Mucosa of descending colon (tissue), 3 donors: ENCODE measurements around the gene TAS2R10. TPM values are rescaled to one million over a fixed set of nuclear protein-coding genes. Genes with fewer than 3 reads are reported as not detected.

Experiments
- ATAC-seq: fragments of 200-7000 bp; cut with Tn5 transposase; one replicate; pipeline ENCODE4 v1.9.1; 2020; ENCODE audit warnings: mild to moderate bottlenecking, moderate library complexity
- DNase-seq, 3 donors: peaks; one replicate each; pipeline ENCODE4 v3.0.0-alpha.2; 2020
- H3K36me3 ChIP-seq: fragments of 200-600 bp; one replicate; pipeline ENCODE4 v1.8.0; 2021; ENCODE audit warnings: low read depth, mild to moderate bottlenecking
- H3K4me1 ChIP-seq: fragments of 200-600 bp; one replicate; pipeline ENCODE4 v1.8.0; 2021; ENCODE audit warnings: low read depth, mild to moderate bottlenecking
- H3K4me3 ChIP-seq: fragments of 200-600 bp; one replicate; pipeline ENCODE4 v1.8.0; 2021; ENCODE audit warnings: mild to moderate bottlenecking
- H3K9me3 ChIP-seq: fragments of 200-600 bp; one replicate; pipeline ENCODE4 v1.8.0; 2021; ENCODE audit warnings: mild to moderate bottlenecking
- CTCF ChIP-seq: fragments of 200-600 bp; IDR thresholded peaks from one replicate; pipeline ENCODE4 v1.8.0; 2022; ENCODE audit warnings: antibody characterized with exemption, mild to moderate bottlenecking
- intact Hi-C, 2 donors: fragments of 100-400 bp; cut with DNase I in 1 of 2; cut with micrococcal nuclease in 1 of 2; formaldehyde crosslinking; loops; one replicate each; pipeline versions ENCODE4 v1.11.0 to v1.11.1; 2022; cut with DNase I, micrococcal nuclease
- long read RNA-seq, 2 donors: library from polyadenylated mRNA; unstranded; transcript quantifications; one replicate each; pipeline ENCODE4 v2.0.0, GENCODE V29; 2019 to 2021
- total RNA-seq, 3 donors: library from RNA; stranded (reverse); fragmentation: NEBNext Ultra II Directional in 2 of 3; extraction: Animal tissue kit (Norgen Biotek cat#: 25700) in 2 of 3; gene quantifications; one replicate each; pipeline versions ENCODE4 v1.2.1 to v1.2.4, GENCODE V29; 2021 to 2023
- donor health status: DM: no; HTN: no; CAD: no; lungs with moderate emphysema.
- donor health status: DM: no; HTN: no; CAD: no.
- donor health status: DM: no; HTN: yes; CAD: no.

The TAS2R10 gene
- under 1 TPM in 2 of 3 donors, not detected in 1; 0.39 to 0.87 TPM for total RNA-seq
- long read RNA-seq, donor 1, result 0 reads
- long read RNA-seq, donor 2, result 0 reads

GRCh38 chr12:10826258-10826657, at the start of gene TAS2R10:
TSS of gene TAS2R10 (minus strand) at chr12:10826358. CDS start at chr12:10826269, 89 bp downstream.
- Histone ChIP-seq H3K9me3 (no peaks in the 10 kb centered on the region), H3K4me3 (no peak within 1 kb of the TSS), H3K36me3 (no peaks in the 10 kb centered on the region), H3K4me1 (no peaks in the 10 kb centered on the region)
- ATAC-seq (no peak), DNase-seq (no peak)
- TF ChIP-seq CTCF, result no peak
- intact Hi-C loops, result no loop called here

GRCh38 chr12:10873378-10873777, 47.2 kb upstream of the TAS2R10 start:
- ATAC-seq (no peak), DNase-seq (no peak)
- no peaks in the 10 kb centered on the region for H3K4me1 ChIP-seq
- no peak for TF ChIP-seq CTCF
- no peak overlapping the region for H3K4me3 ChIP-seq
- intact Hi-C loops, result no loop called here
- no peaks in the 10 kb centered on the region for H3K36me3 ChIP-seq
- no peaks in the 10 kb centered on the region for H3K9me3 ChIP-seq

GRCh38 chr12:10867381-10867780, 41.2 kb upstream of the TAS2R10 start:
- Histone ChIP-seq H3K4me1 (no peaks in the 10 kb centered on the region), H3K9me3 (peaks cover 4% of the 10 kb centered on the region), H3K4me3 (no peak overlapping the region), H3K36me3 (no peaks in the 10 kb centered on the region)
- ATAC-seq (no peak), DNase-seq (no peak)
- intact Hi-C loops, result no loop called here
- TF ChIP-seq CTCF, result no peak

- intact Hi-C loops, result no loop called here
- DNase-seq, result no peak
- H3K4me3 ChIP-seq, result no peak overlapping the region
- H3K36me3 ChIP-seq, result no peaks in the 10 kb centered on the region
- no peak for TF ChIP-seq CTCF
- ATAC-seq, result no peak
- no peaks in the 10 kb centered on the region for H3K4me1 ChIP-seq
- peaks cover 11% of the 10 kb centered on the region for H3K9me3 ChIP-seq
Measured at GRCh38 chr12:10863512-10864218, 37.5 kb upstream of the TAS2R10 start.

- Histone ChIP-seq H3K9me3 (peaks cover 13% of the 10 kb centered on the region), H3K4me1 (no peaks in the 10 kb centered on the region), H3K4me3 (no peak overlapping the region), H3K36me3 (no peaks in the 10 kb centered on the region)
- ATAC-seq, result no peak
- no peak for TF ChIP-seq CTCF
- intact Hi-C loops, result no loop called here
- DNase-seq, result no peak
Measured at GRCh38 chr12:10861366-10861765, 35.2 kb upstream of the TAS2R10 start.
